OCI-LY3 (cell line): ENCODE data around the gene PTPRM.

ENCODE experiments used
- H2AFZ ChIP-seq: fragments of 200-600, 300-600 bp; shearing (Covaris generic); 2 replicates; pipeline ENCODE4 v1.6.0; 2014; ENCODE audit warnings: antibody characterized with exemption, low read depth, low read length
- H3K27ac ChIP-seq: fragments of 200-600, 300-600 bp; sonication (generic); 2 replicates; pipeline ENCODE4 v1.5.1; 2014; ENCODE audit warnings: mild to moderate bottlenecking, low read length, moderate library complexity, mixed read lengths
- H3K27me3 ChIP-seq: fragments of 200-600, 300-600 bp; sonication (generic); 2 replicates; pipeline ENCODE4 v1.6.1; 2014; ENCODE audit warnings: low read depth, low read length, mixed read lengths
- H3K36me3 ChIP-seq: fragments of 200-600, 300-600 bp; sonication (generic); replicated peaks from 2 replicates; pipeline ENCODE3; 2014; ENCODE audit warnings: low read depth, low read length, mixed read lengths
- H3K4me1 ChIP-seq: fragments of 300-600, 200-600 bp; sonication (generic); 2 replicates; pipeline ENCODE4 v1.6.1; 2014; ENCODE audit warnings: low read length, mixed read lengths
- H3K4me2 ChIP-seq: fragments of 200-600, 300-600 bp; sonication (generic); 2 replicates; pipeline ENCODE4 v1.6.1; 2014; ENCODE audit warnings: low read length, mixed read lengths
- H3K4me3 ChIP-seq: fragments of 300-600, 200-600 bp; sonication (generic); 2 replicates; pipeline ENCODE4 v1.5.1; 2014; ENCODE audit warnings: antibody characterized with exemption, mild to moderate bottlenecking, low read length, moderate library complexity
- H3K79me2 ChIP-seq: fragments of 300-600, 200-600 bp; shearing (Covaris generic); 2 replicates; pipeline ENCODE4 v1.6.1; 2014; ENCODE audit warnings: mild to moderate bottlenecking, low read length, mixed read lengths
- H3K9ac ChIP-seq: fragments of 300-600, 200-600 bp; shearing (Covaris generic); 2 replicates; pipeline ENCODE4 v1.6.0; 2014; ENCODE audit warnings: mild to moderate bottlenecking, low read length, moderate library complexity
- H3K9me3 ChIP-seq: fragments of 200-600, 300-600 bp; shearing (Covaris generic); 2 replicates; pipeline ENCODE4 v1.6.1; 2014; ENCODE audit warnings: low read length, mixed read lengths; ENCODE audit not compliant: insufficient read depth
- H4K20me1 ChIP-seq: fragments of 200-600, 300-600 bp; sonication (generic); 2 replicates; pipeline ENCODE4 v1.6.1; 2016; ENCODE audit warnings: low read length, mixed read lengths; ENCODE audit not compliant: insufficient read depth
- CTCF ChIP-seq: fragments of 200-600, 300-600 bp; sonication (generic); IDR thresholded peaks from 2 replicates; pipeline ENCODE4 v1.5.1; 2014; ENCODE audit warnings: antibody characterized with exemption, low read length, low read depth
- EZH2phosphoT487 ChIP-seq: fragments of 200-600 bp; shearing (Covaris generic); IDR thresholded peaks from 2 replicates; pipeline ENCODE4 v1.6.1; 2018; ENCODE audit warnings: antibody characterized with exemption, mixed run types, low read depth

PTPRM gene

GRCh38 chr18:8412117-8412516 is 845.0 kb downstream of the PTPRM start:
- H3K9me3 ChIP-seq = 0 out of 2 replicates have a peak, but pooled peaks cover 6% of the 10 kb centered on the region
- no peaks in the 10 kb centered on the region for H4K20me1 ChIP-seq
- H3K27ac ChIP-seq = no peak overlapping the region
- no peaks in the 10 kb centered on the region for H3K4me1 ChIP-seq
- no peak overlapping the region for H3K4me3 ChIP-seq
- no peaks in the 10 kb centered on the region for H3K36me3 ChIP-seq
- no peak overlapping the region for H3K9ac ChIP-seq
- no peak for TF ChIP-seq CTCF
- no peak for TF ChIP-seq EZH2phosphoT487
- H2AFZ ChIP-seq = no peak overlapping the region
- H3K27me3 ChIP-seq = peaks cover 25% of the 10 kb centered on the region
- no peak overlapping the region for H3K4me2 ChIP-seq
- no peaks in the 10 kb centered on the region for H3K79me2 ChIP-seq

DNA sequence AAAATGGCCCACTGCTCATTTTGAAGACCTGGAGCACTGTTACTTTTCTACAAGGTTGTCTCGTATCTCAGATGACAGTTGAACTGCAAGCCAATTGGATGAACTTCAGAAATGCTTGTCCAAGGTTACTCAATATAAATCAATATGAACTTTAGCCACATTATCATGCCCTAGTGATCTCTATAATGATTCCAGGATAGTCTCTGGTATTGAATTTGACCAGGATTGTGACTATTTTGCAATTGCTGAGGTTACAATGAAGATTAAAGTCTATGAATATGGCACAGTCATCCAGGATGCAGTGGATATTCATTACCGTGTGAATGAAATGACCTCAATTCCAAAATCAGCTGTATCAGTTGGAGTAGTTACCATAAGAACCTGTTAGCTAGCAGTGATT is 846.1 kb downstream of the PTPRM start:
- H3K36me3 ChIP-seq = no peaks in the 10 kb centered on the region
- no peak overlapping the region for H3K4me2 ChIP-seq
- H3K4me1 ChIP-seq = no peaks in the 10 kb centered on the region
- no peak overlapping the region for H3K4me3 ChIP-seq
- H3K9ac ChIP-seq = no peak overlapping the region
- H2AFZ ChIP-seq = no peak overlapping the region
- H3K27ac ChIP-seq = no peak overlapping the region
- H3K79me2 ChIP-seq = no peaks in the 10 kb centered on the region
- H4K20me1 ChIP-seq = no peaks in the 10 kb centered on the region
- peaks cover 34% of the 10 kb centered on the region for H3K27me3 ChIP-seq
- TF ChIP-seq CTCF (no peak), EZH2phosphoT487 (no peak)
- 0 out of 2 replicates have a peak, but pooled peaks cover 6% of the 10 kb centered on the region for H3K9me3 ChIP-seq

DNA sequence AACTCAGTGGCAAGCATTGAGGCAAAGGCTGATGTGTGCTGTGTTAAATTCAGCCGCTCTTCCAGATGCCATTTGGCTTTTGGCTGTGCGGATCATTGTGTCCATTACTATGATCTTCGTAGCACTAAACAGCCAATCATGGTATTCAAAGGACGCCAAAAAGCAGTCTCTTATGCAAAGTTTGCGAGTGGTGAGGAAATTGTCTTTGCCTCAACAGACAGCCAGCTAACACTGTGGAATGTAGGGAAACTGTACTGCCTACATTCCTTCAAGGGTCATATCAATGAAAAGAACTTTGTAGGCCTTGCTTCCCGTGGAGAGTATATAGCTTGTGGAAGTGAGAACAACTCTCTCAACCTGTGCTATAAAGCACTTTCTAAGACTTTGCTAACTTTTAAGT is 846.6 kb downstream of the PTPRM start:
- no peak overlapping the region for H3K4me2 ChIP-seq
- H3K9me3 ChIP-seq = 0 out of 2 replicates have a peak, but pooled peaks cover 6% of the 10 kb centered on the region
- H3K79me2 ChIP-seq = no peaks in the 10 kb centered on the region
- no peak overlapping the region for H3K27ac ChIP-seq
- no peak overlapping the region for H3K4me3 ChIP-seq
- peaks cover 37% of the 10 kb centered on the region for H3K27me3 ChIP-seq
- H4K20me1 ChIP-seq = no peaks in the 10 kb centered on the region
- H3K36me3 ChIP-seq = no peaks in the 10 kb centered on the region
- no peak overlapping the region for H3K9ac ChIP-seq
- H3K4me1 ChIP-seq = no peaks in the 10 kb centered on the region
- no peak overlapping the region for H2AFZ ChIP-seq
- TF ChIP-seq CTCF = no peak
- no peak for TF ChIP-seq EZH2phosphoT487

- Histone ChIP-seq H2AFZ (no peak overlapping the region), H3K9me3 (0 out of 2 replicates have a peak, but pooled peaks cover 4% of the 10 kb centered on the region), H3K9ac (no peak overlapping the region), H3K4me2 (no peak overlapping the region), H3K36me3 (no peaks in the 10 kb centered on the region), H4K20me1 (no peaks in the 10 kb centered on the region), H3K27ac (no peak overlapping the region), H3K79me2 (no peaks in the 10 kb centered on the region), H3K27me3 (peaks cover 37% of the 10 kb centered on the region), H3K4me1 (no peaks in the 10 kb centered on the region), H3K4me3 (no peak overlapping the region)
- TF ChIP-seq EZH2phosphoT487 = no peak
- no peak for TF ChIP-seq CTCF
Measured at GRCh38 chr18:8416212-8417019, 849.3 kb downstream of the PTPRM start.
